Ovary (tissue), 3 donors: ENCODE measurements around the gene RGS7.

Experiments
- CTCF ChIP-seq, 3 donors: fragments of 450-650 bp in 2 of 3; fragments of 200-600 bp in 1 of 3; IDR thresholded peaks; one replicate each; pipeline versions ENCODE4 v1.5.1 to v1.8.0; 2016 to 2022; ENCODE audit warnings: antibody characterized with exemption in 3 of 3, mild to moderate bottlenecking in 1 of 3
- POLR2A ChIP-seq: fragments of 450-650 bp; IDR thresholded peaks from one replicate; pipeline ENCODE4 v1.6.1; 2017; ENCODE audit warnings: antibody characterized with exemption, mild to moderate bottlenecking, moderate library complexity
- donor health status: DM: no; HTN: no; CAD: no.

GRCh38 chr1:240747907-240748306 is 609.1 kb downstream of the RGS7 start:
- TF ChIP-seq CTCF (IDR thresholded peaks at IDR 0.05) (no peak), POLR2A (no peak)
